GM18498 (cell line): Measurements from ENCODE around the gene ZMIZ1.
"Not testable (repeated sequence)": the region's sequence is repeated elsewhere in the genome, so short reads cannot be mapped to it uniquely, and the experiment has no call there.

Experiments used
- ATAC-seq: cut with Tn5 transposase; IDR thresholded peaks from one replicate; pipeline ENCODE4 v1.9.1; 2021; ENCODE audit warnings: mild to moderate bottlenecking, moderate library complexity; ENCODE audit not compliant: unreplicated experiment

The ZMIZ1 gene

DNA sequence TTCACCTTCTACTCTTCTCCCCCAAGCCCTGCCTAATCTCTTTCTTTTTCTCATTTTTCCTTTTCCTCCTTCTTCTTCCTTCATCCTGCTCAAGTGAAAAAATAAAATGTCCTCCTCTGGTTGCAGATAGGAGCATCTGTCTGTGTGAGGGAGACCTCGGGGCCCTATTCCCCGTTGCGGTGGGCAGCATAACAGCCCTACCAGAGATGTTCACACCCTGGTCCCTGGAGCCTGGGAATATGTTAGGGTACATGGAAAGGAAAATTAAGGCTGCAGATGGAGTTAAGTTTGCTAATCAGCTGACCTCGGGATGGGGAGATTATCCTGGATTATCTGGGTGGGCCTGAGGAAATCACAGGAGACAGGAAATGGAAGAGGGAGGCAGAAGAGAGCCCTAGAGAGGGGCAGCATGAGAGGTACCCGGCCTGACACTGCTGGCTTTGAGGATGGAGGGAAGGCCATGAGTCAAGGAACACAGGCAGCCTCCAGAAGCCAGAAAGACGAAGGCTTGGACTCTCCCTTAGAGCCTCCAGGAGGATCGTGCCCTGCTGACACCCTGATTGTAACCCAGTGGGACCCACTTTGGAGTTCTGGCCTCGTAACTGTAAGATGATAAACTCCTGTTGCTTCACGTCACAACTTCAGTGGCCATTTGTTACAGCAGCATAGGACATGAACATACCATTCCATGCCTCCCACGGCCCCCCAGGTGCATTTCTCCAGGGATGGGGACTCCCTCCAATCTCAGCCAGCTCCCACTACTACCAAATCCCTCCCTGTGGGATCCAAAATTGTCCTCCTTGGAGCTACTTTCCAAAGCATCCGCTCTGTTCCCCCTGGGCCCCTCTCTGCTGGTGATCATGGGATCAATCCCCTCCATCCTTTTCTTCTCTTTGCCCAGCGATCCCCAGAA, 39.0 kb upstream of the ZMIZ1 start:
- no peak for ATAC-seq

DNA sequence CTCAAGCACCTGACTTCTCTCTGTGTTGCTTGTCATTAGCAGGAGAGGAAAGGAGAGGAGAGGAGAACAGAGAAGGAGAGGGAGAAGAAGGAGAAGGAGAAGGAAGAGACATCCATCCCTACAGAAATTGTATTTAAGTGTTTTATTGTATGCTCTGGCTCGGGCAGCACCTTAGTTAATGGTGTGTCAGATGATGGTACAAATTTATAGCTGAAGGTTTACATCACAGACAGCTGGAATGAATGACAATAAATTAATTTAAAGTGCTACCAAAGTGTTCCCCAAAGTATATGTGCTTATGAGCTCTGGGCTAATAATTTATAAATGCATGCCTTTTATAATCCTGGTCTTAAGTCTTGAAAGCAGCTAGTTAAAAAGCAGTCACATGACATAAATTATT, 38.1 kb upstream of the ZMIZ1 start:
- ATAC-seq: no peak

GRCh38 chr10:79031723-79032122, 37.0 kb upstream of the ZMIZ1 start:
- ATAC-seq: no peak

DNA sequence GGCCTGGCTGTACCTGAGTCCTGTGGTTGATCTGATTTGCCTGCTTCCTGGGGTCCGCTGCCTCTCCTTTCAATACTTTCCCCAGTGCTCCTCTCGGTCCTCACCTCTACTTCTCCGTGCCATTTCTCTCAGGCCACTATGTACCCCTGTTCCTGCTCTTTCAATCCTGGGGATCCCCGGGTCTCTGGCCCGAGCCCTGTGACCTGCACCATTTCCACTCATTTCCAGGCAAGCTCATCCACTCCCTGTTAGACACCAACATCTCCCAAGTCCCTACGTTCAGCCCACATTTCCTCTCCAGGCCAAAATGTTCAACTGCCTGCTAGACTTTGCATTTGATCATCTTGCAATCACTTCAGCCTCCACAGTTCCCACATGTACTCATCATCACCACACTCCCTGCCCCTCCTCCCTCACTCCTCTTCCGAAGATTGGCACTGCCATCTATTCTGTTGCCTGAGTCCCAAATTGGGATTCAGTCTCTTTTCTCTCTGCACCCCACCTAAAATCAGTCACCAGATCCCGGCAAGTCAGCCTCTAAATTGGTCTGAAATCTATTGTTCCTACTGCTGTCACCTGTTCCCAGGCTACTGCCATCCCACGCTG, 34.4 kb upstream of the ZMIZ1 start:
- ATAC-seq: no peak

DNA sequence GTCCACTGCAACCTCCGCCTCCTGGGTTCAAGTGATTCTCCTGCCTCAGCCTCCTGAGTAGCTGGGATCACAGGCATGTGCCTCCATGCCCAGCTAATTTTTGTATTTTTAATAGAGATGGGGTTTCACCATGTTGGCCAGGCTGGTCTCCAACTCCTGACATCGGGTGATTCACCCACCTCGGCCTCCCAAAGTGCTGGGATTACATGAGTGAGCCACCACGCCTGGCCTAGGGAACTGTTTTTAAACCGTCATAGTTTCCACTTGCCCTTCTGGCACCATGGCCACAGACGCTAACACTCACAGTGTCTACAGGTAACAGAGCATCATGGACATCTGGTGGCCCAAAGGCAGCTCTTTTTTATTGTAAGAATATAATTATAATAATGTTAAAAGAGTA, 32.4 kb upstream of the ZMIZ1 start:
- not testable (repeated sequence) for ATAC-seq

- no peak for ATAC-seq
These were observed 30.5 kb upstream of the ZMIZ1 start for GRCh38 chr10:79038104-79038840.

- ATAC-seq: no peak
These were observed 29.9 kb upstream of the ZMIZ1 start for GRCh38 chr10:79038841-79039201.

DNA sequence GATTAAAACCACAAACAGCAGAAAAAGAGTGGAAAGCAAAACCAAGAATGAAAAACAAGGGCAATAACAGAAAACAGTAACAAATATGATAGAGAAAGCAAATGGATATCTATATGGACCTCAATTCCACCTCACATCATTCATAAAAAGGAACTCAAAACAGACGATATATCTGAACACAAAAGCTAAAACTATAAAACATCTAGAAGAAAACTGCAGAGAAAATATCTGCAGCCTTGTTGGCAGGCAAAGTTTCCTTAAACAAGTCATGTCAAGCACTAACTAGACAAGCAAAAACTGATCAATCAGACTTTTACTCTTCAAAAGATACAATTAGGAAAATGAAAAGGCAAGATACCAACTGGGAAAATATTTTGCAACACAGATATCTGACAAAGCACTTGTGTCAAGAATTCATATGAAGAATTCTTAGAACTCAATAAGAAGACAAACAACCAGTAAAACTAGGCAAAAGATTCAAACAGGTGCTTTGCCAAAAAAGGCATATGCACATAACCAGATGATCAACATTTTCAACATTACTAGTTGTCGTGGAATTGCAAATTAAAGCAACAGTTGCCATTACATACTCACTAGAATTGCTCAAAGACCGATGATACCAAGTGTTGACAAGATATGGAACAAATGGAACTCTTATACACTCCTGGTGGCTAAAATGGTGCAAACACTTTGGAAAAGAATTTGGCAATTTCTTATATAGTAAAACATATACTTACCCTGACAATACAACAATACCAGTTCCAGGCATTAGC, 25.9 kb upstream of the ZMIZ1 start:
- no peak for ATAC-seq

- no peak for ATAC-seq
These were observed 24.6 kb upstream of the ZMIZ1 start for GRCh38 chr10:79044036-79044632.

- no peak for ATAC-seq
These were observed 23.9 kb upstream of the ZMIZ1 start for GRCh38 chr10:79044846-79045245.

- no peak for ATAC-seq
These were observed 23.1 kb upstream of the ZMIZ1 start for GRCh38 chr10:79045566-79046175.

DNA sequence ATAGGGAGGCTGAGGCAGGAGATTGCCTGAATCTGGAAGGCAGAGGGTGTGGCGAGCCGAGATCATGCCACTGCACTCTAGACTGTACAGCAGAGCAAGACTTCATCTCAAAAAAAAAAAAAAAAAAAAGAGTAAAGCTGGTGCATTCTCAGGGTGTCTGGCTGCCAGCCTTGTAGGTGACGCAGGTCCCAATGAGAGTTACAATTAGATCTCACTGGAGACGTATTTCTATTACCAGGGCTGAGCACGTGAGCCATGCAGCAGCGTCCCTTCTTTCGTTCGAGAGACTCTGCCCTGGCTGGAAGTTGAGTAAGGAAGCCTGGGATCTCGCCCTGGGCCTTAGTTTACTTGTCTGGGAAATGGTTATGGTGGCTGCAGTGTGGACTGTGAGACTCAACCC, 22.4 kb upstream of the ZMIZ1 start:
- ATAC-seq: no peak

- ATAC-seq: no peak
These were observed 21.8 kb upstream of the ZMIZ1 start for GRCh38 chr10:79046741-79047583.

GRCh38 chr10:79047584-79047874, 21.2 kb upstream of the ZMIZ1 start:
- ATAC-seq: no peak

DNA sequence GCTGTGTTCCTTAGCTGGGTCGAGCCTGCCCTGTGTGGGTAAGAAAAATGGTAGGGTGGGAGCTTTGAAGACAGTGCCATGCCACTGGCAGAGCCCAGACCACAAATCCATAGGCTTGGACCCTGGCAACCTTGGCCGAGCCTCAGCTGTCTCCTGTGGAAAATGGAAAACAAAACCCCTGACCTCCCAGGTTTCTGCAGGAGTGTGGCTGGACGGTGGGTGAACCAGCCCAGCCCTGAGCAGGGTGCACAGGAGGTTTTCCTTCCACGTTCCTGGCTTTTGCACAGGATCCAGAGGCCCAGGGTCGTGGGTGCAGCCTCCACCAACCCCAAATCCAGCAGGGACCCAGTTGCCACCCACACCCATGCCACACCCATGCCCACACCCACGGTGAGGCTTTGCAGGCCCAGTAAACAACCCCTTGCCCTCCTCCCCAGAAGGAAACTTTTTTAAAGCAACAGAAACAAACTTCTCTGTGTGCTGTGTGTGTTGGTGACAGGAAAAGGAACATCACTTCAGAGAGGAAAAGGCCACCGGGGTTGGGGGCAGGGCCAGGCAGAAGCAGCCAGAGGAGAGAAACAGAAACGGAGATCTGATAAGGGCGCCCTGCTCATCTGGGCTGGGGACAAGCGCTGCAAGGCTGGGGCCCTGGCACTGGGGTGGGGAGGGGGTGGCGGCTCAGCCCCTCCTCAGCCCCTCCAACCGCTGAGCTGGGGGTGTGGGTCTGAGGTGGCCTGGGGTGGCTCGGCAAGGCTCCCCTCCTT, 20.7 kb upstream of the ZMIZ1 start:
- no peak for ATAC-seq

DNA sequence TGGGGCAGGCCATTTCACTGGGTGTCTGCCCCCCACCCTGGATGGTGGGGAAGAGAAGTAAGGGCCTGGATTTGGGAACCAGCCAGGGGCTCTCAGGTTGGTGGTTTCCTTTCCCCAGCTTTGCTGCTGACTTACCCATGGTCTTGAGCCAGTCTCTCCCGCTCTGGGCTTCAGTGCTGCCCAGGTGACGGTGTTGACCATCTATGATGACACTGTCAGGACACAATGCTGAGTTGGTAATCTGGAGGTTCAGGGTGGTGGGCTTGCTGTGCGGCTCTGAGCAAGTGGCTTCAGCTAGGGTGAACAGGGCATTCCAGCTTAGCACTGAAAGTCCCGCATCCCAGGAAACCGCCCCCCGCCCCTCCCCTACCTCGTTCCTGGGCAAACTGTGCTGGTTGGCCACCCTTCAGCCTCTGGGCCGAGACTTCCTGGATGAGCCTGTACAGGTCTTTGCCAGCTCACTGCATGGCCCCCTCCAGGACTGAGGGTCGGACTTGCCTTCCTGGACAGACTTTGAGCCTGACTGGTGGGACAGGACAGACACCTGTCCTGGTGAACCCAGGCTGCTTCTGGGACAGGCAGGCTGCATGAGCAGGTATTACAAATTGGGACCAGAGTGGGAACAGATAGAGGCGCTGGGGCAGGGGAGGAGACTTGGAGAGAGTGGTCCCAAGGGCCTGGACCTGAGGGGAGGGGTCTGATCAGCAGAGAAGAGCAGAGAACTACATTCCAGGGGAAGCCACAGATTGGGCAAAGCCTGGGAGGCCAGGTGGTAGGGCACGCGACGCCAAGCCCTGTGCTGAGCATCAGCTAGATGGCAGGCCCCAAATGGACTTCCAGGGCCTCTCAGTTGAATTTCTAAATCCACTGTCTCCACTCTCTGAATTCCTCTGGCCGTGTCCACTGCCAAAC, 19.9 kb upstream of the ZMIZ1 start:
- no peak for ATAC-seq

DNA sequence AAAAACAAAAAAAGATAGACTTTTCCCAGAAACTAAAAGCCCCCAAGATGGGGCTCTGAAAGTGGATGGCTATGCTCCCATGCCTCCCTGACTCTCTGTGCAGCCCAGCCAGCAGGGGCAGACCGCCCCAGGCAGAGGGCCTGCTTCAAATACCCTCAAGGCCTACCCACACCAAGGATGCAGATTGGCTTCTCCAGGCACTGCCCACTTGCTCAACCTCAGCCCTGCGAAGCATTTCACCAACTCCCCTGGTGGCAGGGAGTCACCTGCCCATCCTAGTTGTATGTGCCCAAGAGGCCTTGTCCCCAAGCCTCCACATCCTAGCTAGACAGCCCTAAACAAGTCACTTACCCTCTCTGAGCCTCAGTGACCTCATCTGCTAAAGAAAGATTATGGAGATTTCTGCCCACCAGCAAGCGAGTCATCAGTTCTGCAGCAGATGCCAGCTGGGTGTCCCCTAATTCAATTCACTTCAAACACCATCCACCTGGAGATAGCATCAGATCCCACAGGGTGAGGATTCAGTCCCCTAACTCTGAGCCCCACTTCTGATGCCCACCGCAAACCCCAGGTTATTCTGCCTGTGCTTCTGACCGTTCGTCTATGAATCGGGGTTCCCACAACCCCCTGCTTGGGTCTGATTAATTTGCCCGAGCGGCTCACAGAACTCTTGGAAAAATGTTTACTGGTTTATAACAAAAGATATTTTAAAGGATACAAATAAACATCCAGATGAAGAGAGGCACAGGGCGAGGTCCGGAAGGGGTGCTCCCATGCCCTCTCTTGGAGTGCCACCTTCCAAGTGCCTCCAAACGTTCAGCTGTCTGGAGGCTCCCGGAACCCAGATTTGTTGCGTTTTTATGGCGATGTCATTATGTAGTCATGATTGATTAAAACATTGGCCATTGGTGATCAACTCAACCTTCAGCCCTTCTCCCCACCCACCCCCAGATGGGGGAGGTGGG, 18.6 kb upstream of the ZMIZ1 start:
- ATAC-seq: no peak
